Stimulated activated naive B cell treated with anti-CD40 and anti-IgM and Interleukin-4, amounts not matched to agents 10 μg/mL and 1 μg/mL and 100 μg/mL, for 72 hours (primary cell): ENCODE data around the gene VSIR.

Source experiments
- ATAC-seq, 2 donors: fragments of 150-1000 bp; cut with Tn5 transposase; replicated peaks; 2 replicates each; pipeline ENCODE4 v1.10.0; 2021; ENCODE audit warnings: moderate library complexity in 1 of 2
- DNase-seq: peaks from one replicate; pipeline ENCODE4 v3.0.0; 2021
- H3K27ac Mint-ChIP-seq: one replicate; pipeline ENCODE4 v1.8.0; 2022; ENCODE audit warnings: mild to moderate bottlenecking, mixed read lengths
- H3K27me3 Mint-ChIP-seq, 2 donors: one replicate each; pipeline ENCODE4 v1.8.0; 2022; ENCODE audit warnings: mixed read lengths in 2 of 2
- H3K36me3 Mint-ChIP-seq, 2 donors: one replicate each; pipeline ENCODE4 v1.8.0; 2022; ENCODE audit warnings: mixed read lengths in 2 of 2, mild to moderate bottlenecking in 1 of 2
- H3K4me1 Mint-ChIP-seq, 2 donors: one replicate each; pipeline ENCODE4 v1.8.0; 2022; ENCODE audit warnings: mixed read lengths in 2 of 2, mild to moderate bottlenecking in 1 of 2
- H3K4me3 Mint-ChIP-seq, 2 donors: one replicate each; pipeline ENCODE4 v1.8.0; 2022; ENCODE audit warnings: mild to moderate bottlenecking in 2 of 2, mixed read lengths in 2 of 2, moderate library complexity in 1 of 2
- H3K9me3 Mint-ChIP-seq, 2 donors: one replicate each; pipeline ENCODE4 v1.8.0; 2022; ENCODE audit warnings: mixed read lengths in 2 of 2, mild to moderate bottlenecking in 1 of 2

The VSIR gene

DNA sequence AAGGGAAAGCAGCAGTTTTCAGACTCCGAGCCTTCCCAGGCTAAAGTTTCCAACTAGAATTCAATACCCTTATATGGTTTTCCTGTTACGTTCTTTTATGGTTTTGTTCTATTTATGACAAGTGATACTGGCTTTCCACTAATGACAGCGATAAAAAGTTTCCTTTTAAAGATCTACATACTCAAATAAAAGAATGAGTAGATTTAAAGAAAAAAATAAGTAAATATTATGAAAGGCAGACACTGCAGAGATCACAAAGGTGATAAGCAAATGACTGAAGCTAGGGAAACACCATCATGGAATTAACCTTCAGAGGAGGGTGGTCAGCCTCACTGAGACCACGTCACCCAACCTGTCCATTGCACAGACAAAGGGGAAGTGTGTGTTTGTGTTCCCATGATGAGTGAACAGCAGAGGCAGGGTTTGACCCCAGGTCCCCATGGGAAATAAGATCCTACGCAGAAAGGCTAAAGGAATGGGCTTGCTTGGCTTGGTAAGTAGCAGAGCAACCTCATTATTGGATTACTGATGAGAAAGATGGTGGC lies 4.0 kb downstream of the VSIR start:
- Mint-ChIP-seq H3K27ac (peak overlapping the region; percentile 94), H3K4me3 (peak overlapping the region; percentile 26 to 38), H3K36me3 (peaks cover 0 to 3% of the 10 kb centered on the region in 2 donors), H3K9me3 (no peaks in the 10 kb centered on the region), H3K27me3 (no peaks in the 10 kb centered on the region), H3K4me1 (peaks cover 61 to 91% of the 10 kb centered on the region in 2 donors)
- ATAC-seq (peak; percentile 74 to 75), DNase-seq (peak; percentile 84)

DNA sequence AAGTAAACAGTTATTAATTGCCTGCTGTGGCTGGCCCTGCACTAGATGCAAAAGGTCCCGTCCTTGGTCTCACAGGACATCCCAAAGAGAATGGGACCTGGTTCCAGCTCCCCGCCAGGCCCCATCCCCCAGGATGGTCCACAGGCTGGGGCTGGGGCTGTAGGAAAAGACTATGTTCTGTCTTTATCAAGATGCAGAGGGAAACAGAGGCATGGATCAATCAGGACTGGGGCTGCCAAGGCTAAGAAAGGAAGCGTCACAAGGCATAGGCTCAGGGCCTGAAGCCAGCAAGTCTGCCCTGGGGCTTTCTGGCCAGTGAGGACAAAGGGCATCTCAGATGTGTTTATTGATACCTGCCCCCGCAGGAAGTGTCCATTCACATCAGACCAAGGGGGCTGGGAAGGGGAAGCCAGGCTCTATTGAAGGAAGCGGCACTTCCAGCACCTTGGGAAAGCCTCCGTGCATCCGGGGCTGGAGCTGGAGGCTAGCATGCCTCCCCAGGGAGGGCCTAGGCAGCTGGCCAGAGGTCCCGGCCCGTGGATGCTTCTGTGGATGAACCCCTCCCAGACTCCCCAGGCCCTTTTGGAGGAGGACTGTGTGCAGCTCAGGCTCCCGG lies 5.8 kb downstream of the VSIR start:
- no peak for ATAC-seq
- peaks cover 0 to 3% of the 10 kb centered on the region in 2 donors for H3K36me3 Mint-ChIP-seq
- DNase-seq: no peak
- peaks cover 54 to 75% of the 10 kb centered on the region in 2 donors for H3K4me1 Mint-ChIP-seq
- no peaks in the 10 kb centered on the region for H3K9me3 Mint-ChIP-seq
- H3K27ac Mint-ChIP-seq: peak overlapping the region; percentile 94
- no peaks in the 10 kb centered on the region for H3K27me3 Mint-ChIP-seq
- peak overlapping the region in 1 of 2 donors; percentile 75 for H3K4me3 Mint-ChIP-seq

DNA sequence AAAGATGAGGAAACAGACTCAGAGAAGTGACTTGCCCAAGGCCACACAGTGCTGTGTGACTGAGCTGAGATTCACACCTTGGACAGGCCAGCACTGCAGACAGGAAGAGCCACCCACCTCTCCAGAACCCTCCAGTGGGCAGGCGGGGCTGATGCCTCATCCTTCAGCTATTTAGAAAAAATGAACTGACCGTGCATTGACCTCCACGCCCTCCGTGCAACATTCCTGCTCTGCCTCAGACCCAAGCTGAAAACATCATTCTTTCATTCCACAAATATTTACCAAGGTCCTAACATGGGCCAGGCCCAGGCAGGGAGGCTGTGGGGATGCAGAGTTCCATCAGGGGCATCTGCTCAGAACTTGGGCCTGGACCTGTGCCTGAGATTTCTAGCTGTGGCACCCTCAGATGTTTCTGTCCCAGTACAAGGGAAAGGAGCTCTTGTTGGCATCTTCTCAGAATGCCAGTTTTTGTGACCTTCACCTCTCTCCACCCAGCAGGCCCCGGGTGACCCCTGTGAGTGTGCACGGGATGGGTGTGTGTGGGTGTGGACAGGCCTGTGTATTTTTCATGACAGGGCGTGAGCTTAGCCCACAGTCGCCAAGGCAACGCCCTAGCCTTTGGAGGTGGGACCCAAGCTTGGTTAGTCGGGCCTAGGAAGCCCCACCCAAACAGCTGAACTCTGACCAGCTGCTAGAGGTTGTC lies 6.5 kb downstream of the VSIR start:
- Mint-ChIP-seq H3K4me1 (peaks cover 53 to 73% of the 10 kb centered on the region in 2 donors), H3K27me3 (no peaks in the 10 kb centered on the region), H3K36me3 (peaks cover 0 to 3% of the 10 kb centered on the region in 2 donors), H3K4me3 (peak overlapping the region in 1 of 2 donors; percentile 75), H3K9me3 (no peaks in the 10 kb centered on the region), H3K27ac (peak overlapping the region; percentile 94)
- ATAC-seq: peak; percentile 22 to 29
- DNase-seq: no peak

DNA sequence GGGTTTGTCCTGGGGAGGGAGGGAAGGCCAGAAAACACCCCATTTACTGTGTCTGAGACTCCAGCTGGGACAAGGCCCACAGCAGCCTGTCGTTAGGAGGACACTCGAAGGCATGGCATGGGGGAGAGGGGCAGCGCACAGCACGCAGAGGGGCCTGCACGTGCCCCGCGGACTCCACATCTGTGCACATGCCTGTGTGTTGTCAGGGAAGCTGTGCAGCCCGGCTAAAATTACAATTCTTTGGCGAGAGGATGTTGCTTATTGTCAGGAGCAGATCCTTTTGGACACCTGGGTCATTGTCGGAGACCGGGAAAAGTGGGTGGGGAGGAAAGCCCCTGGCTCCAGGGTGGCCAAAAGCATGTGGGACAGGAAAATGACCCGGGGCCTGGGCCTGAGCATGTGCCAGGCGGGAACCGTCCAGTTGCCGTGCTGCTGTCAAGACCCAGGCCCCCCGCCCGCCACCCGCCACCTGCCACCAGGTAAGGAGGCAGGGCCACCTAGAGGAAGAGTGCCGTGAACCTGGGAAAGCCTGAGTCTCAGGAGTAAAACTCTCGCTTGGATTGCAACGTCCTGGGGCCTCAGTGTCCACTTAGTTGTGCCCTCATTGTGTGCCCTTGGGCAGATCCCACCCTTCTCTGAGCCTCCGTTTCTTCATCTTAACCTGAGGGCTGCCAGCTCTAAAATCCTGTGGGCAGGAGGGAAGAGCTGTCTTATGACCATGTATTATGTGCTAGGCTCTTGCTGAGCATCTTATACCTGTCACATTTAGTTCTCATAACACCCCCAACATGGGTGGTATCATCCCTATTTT lies 7.2 kb downstream of the VSIR start:
- Mint-ChIP-seq H3K27ac (peak overlapping the region; percentile 49), H3K27me3 (no peaks in the 10 kb centered on the region), H3K4me3 (no peak overlapping the region), H3K9me3 (no peaks in the 10 kb centered on the region), H3K4me1 (peaks cover 51 to 70% of the 10 kb centered on the region in 2 donors), H3K36me3 (peaks cover 0 to 8% of the 10 kb centered on the region in 2 donors)
- ATAC-seq (no peak), DNase-seq (no peak)

DNA sequence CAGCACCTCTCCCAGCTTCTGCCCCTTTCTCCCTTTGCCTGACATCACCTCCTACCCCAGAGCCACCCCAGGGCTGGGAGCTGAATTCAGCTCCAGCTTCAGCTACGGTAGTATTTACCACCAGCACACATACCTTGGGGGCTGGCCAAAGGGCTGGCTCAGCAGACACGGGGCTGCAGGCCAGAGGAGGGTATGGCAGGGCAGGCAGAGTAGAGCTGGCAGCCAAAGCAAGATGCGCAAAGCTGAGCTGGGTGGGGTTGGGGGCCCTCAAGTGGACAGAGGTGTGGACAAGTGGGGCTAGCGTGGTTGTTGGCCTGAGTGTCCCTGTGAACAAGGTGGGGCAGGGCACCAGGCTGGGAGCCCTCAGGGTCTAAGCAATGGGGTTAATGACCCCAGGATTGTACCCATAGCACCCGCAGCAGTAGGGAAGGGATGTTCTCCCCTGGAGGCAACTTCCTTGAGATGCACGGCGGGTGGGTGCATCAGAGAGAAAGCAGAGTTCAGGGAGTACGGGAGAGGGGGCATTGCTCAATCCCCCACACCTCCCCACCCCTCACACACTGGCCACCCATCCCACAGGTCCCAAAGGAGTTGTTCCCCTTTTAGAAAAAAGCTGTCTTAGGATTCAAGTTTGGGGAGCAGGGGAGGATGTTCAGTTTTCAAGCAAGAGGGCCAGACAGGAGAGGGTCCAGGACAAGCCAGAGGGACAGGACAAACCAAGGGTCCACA lies 8.0 kb downstream of the VSIR start:
- ATAC-seq (no peak), DNase-seq (no peak)
- Mint-ChIP-seq H3K27me3 (no peaks in the 10 kb centered on the region), H3K36me3 (peaks cover 0 to 13% of the 10 kb centered on the region in 2 donors), H3K4me1 (peaks cover 52 to 69% of the 10 kb centered on the region in 2 donors), H3K9me3 (no peaks in the 10 kb centered on the region), H3K27ac (peak overlapping the region; percentile 49), H3K4me3 (no peak overlapping the region)

DNA sequence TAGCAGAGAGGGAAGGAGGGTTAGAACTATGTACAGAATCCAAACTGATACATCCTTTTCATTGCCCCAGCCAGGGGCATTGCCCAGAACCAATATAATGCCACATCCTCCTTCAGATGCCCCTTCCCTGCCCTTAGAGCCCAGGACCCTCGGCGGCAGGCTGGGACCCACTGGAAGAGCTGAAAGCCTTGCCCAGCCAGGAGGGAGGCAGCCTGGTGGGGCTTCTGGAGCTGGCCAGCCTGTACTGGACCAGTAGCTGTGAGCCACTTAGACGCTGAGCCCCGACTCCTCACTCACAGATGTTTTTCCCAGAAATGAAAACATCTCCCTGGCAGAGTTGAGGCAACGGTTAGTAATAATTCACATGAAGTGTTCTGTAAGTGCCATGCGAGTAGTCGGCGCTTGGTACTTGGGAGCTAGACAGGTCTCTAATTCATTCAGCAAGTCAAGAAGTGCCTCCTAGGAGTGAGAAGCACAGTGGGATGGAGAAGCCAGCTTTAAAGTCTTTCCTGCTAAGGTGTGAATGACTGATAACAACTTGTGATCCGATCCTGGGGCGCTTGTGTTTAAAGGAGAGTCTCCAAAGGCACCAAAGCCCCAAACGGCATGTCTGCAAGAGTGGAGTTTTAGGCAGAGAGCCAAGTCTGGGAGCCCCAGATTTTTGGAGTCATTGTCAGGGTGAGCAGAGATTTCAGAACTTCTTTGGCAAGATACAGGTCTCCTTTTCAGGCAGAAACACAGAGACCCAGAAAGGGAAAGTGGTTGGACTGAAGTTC lies 9.8 kb downstream of the VSIR start:
- peaks cover 45 to 58% of the 10 kb centered on the region in 2 donors for H3K4me1 Mint-ChIP-seq
- DNase-seq (no peak), ATAC-seq (no peak)
- no peaks in the 10 kb centered on the region for H3K9me3 Mint-ChIP-seq
- H3K36me3 Mint-ChIP-seq: peaks cover 0 to 15% of the 10 kb centered on the region in 2 donors
- H3K4me3 Mint-ChIP-seq: no peak overlapping the region
- H3K27me3 Mint-ChIP-seq: no peaks in the 10 kb centered on the region
- H3K27ac Mint-ChIP-seq: peak overlapping the region; percentile 39

DNA sequence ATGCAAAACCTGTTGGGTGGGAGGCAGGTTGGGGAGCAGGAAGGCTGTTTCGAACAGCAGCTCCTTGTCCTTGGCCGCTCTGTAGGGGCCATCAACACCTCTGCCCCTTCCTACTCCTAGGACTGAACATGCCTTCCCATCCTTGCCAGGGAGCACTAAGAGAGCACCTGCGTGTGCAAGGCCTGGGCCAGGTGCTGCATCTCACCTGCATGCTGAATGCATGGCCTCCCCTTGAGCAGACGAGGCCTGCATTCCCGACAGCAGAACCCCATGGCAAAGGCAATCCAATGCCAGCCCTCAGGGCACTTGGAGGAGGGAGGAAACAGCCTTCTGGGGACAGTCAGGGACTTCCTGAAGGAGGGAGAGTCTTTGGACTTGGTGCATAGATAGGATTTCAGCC lies 11.0 kb downstream of the VSIR start:
- Mint-ChIP-seq H3K27ac (no peak overlapping the region), H3K4me3 (no peak overlapping the region), H3K27me3 (no peaks in the 10 kb centered on the region), H3K36me3 (peaks cover 0 to 13% of the 10 kb centered on the region in 2 donors), H3K4me1 (peaks cover 47 to 57% of the 10 kb centered on the region in 2 donors), H3K9me3 (no peaks in the 10 kb centered on the region)
- no peak for DNase-seq
- ATAC-seq: no peak

DNA sequence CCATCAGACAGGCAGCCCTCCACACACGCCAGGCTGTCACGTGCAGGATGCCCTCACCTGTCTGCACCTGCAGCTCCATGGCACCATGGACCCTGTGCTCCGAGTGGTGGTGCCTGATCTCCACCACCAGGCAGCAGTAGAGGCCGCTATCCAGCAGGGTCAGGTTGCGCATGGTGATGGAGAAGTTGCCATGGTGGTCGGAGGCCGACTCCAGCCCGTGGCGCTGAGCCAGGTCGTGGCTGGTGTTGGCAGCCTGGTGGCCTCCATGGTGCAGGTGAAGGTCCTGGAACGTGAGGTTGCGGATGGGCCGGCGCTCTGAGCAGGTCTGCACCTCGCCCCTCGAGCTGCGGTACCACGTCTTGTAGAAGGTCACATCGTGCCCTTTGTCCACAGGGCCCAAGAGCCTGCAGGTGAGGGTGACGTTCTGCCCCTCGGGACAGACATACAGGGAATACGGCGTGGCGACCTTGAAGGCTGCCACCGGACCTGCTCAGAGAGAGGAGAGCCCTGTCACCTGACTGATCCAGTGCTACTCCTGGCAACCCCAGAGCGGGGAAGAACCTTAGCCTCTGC lies 11.7 kb downstream of the VSIR start:
- Mint-ChIP-seq H3K27ac (no peak overlapping the region), H3K27me3 (no peaks in the 10 kb centered on the region), H3K4me1 (peaks cover 44 to 57% of the 10 kb centered on the region in 2 donors), H3K9me3 (no peaks in the 10 kb centered on the region), H3K4me3 (no peak overlapping the region), H3K36me3 (peaks cover 0 to 12% of the 10 kb centered on the region in 2 donors)
- DNase-seq (no peak), ATAC-seq (no peak)

DNA sequence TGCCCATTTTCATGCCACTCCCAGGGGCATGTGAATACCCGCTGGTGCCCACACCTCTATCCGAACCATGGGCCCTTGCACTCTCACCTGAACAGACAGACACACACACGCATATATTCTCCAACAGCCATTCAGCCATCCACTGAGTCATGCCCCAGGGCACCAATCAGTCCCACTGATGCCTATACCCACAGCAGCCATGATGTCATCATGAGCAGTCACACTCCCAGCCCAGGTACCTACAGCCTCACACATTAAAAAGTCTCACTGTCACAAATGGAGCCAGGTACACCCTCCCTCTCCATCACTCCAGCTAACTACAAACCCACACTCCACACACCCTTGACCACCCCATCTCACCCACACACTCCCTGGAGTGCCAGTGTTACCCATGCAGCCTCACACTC lies 12.2 kb downstream of the VSIR start:
- Mint-ChIP-seq H3K27me3 (no peaks in the 10 kb centered on the region), H3K4me3 (no peak overlapping the region), H3K9me3 (no peaks in the 10 kb centered on the region), H3K27ac (no peak overlapping the region), H3K36me3 (peaks cover 0 to 12% of the 10 kb centered on the region in 2 donors), H3K4me1 (peaks cover 48 to 57% of the 10 kb centered on the region in 2 donors)
- DNase-seq: no peak
- no peak for ATAC-seq

DNA sequence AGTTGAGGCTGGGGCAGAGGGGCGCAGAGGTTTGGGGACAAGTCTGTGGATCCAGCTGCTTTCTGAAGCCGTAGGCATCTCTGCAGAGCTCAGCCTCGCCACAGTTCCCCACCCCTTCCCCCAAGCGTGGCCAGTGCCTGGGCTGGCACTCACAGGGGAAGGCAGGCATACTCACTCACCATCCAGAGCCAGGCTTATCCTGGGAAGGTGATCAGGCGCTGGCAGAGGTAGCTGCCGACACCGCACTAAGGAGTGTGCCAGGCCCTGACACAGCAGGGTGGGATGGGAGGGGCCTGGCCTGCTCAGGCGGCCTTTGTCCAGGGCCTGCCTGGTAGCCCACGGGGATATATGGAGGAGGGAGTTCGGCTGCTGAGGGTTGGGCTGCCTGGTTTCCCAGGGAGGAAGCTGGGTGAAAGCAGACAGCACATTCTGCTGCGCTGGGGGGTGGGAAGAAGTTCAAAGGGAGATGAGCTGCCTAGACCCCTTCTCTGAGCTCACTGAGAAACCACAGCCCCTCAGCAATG lies 15.9 kb downstream of the VSIR start:
- no peak for DNase-seq
- ATAC-seq: peak; percentile 13 to 19
- peaks cover 0 to 12% of the 10 kb centered on the region in 2 donors for H3K36me3 Mint-ChIP-seq

DNA sequence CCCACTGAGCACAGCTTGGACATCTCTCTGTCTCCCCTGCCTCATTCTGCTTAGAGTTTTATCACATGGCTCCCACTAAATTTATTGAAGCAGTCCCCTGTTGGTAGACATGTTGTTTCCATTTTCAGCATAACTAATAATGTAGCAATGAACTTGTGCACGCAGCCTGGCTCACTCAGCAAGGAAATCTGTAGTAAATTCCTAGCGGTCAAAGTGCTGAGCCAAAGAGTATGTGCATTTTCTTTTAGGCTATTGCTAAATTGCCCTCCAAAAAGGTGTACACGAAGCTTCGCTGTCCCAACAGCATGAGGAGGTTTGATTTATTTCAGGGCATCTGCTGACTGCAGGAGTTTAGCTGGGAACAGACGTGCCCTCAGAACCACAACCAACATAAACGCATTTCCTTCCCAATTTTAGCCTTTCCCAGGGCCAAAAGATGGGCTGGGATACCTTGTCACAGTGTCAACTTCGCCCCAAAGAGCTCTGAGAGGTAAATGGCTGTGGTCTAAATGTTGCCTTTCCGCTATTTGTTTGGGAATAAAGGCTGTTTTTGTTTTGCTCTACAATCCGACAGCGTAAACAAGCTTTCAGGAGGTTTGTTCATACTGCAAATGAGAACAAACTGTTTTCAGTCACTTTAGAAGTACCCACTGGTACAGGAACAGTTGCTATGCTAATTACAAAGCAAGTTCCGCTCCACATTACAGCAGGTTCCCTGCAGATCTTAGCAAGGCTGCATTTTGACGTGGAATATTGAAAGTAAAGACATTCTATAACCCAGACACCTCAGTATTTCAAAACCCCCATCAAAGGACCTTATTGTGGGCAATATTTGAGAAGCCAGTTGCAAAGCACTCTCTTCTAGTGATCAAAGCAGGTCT lies 16.8 kb downstream of the VSIR start:
- peak; percentile 75 to 76 for ATAC-seq
- H3K4me1 Mint-ChIP-seq: peaks cover 56 to 68% of the 10 kb centered on the region in 2 donors
- DNase-seq: no peak
- no peaks in the 10 kb centered on the region for H3K9me3 Mint-ChIP-seq
- no peaks in the 10 kb centered on the region for H3K27me3 Mint-ChIP-seq
- peak overlapping the region in 1 of 2 donors; percentile 30 for H3K4me3 Mint-ChIP-seq
- peak overlapping the region; percentile 21 for H3K27ac Mint-ChIP-seq
- peaks cover 0 to 14% of the 10 kb centered on the region in 2 donors for H3K36me3 Mint-ChIP-seq

More for the DNA sequence above, 15.9 kb downstream of the VSIR start:
- Mint-ChIP-seq H3K4me1 (peaks cover 53 to 64% of the 10 kb centered on the region in 2 donors), H3K27ac (peak overlapping the region; percentile 14), H3K27me3 (no peaks in the 10 kb centered on the region), H3K4me3 (peak overlapping the region in 1 of 2 donors; percentile 30), H3K9me3 (no peaks in the 10 kb centered on the region)
